ENCODE measurements around the gene PIAS2. TPM values are rescaled to one million over a fixed set of nuclear protein-coding genes. Genes with fewer than 3 reads are reported as not detected.

Gene PIAS2
- total and polyA plus RNA-seq, 10 donors, result 4.0 to 58.4 (median 38.3) TPM

DNA sequence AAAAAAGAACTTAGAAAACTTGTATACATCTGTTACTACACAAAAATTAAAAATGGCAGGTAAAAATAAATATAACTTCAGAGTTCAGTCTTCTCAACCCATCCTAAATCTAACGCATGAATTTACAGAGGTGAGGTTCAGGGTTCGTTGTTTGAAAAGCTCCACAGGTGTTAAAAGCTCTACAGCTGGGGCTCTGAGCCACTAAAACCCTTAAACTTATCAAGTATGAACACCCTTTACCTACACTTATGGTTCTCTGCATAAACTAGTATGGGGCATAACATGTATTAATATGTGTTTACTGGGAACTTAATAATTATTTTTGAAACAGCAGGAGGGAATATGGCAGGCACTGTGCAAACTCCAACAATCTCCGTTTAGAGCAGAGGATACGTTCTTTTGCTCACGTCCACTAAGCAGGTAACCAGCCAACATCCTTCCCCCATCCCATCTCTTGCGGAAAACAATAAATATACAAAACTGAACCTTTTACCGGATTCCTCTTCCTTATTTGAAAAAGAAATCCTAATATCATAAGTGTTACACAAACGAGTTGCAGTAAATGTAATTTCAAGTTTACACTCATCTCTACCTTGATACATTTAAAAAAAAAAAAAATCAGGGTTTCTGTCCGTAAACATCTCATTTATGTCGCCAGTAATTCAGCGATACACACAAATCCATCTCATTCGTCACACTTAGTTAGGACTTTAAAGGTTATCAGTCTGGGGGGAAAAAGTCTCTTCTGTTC is 1.3 kb downstream of the PIAS2 start:
- Histone ChIP-seq H3K27me3 (replicated peaks in 1 of 7) (no peaks in the 10 kb centered on the region), H3K4me3 (peak overlapping the region in 7 of 8 donors; percentile 56 to 90 (median 68)), H3K36me3 (no peaks in the 10 kb centered on the region), H3K4me1 (peaks cover 9 to 44% (median 27%) of the 10 kb centered on the region in 6 donors), H3K27ac (peak overlapping the region in 6 of 8 donors; percentile 89 to 92 (median 90)), H3K9me3 (no peaks in the 10 kb centered on the region)
- intact Hi-C loops (cut with DNase I; ENCODE audit: low total_unique reads), result no loop called here
- TF ChIP-seq POLR2AphosphoS5 (IDR thresholded peaks at IDR 0.05) (no peak), POLR2A (IDR thresholded peaks at IDR 0.05) (no peak)
- TF ChIP-seq, protein P1, sequence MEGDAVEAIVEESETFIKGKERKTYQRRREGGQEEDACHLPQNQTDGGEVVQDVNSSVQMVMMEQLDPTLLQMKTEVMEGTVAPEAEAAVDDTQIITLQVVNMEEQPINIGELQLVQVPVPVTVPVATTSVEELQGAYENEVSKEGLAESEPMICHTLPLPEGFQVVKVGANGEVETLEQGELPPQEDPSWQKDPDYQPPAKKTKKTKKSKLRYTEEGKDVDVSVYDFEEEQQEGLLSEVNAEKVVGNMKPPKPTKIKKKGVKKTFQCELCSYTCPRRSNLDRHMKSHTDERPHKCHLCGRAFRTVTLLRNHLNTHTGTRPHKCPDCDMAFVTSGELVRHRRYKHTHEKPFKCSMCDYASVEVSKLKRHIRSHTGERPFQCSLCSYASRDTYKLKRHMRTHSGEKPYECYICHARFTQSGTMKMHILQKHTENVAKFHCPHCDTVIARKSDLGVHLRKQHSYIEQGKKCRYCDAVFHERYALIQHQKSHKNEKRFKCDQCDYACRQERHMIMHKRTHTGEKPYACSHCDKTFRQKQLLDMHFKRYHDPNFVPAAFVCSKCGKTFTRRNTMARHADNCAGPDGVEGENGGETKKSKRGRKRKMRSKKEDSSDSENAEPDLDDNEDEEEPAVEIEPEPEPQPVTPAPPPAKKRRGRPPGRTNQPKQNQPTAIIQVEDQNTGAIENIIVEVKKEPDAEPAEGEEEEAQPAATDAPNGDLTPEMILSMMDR (IDR thresholded peaks at IDR 0.05 in 8 of 11, conservative IDR thresholded peaks at IDR 0.05 in 3 of 11), result no peak
- WGBS, 5 donors, result 50 to 64% (median 51%) methylated on average over 12 of the region's 12 CpGs
- DNase-seq, result no peak

- TF ChIP-seq POLR2A (IDR thresholded peaks at IDR 0.05) (no peak), POLR2AphosphoS5 (IDR thresholded peaks at IDR 0.05) (no peak)
- 92 to 96% (median 94%) methylated on average over 3 of the region's 3 CpGs for WGBS, 5 donors
- H3K4me1 ChIP-seq, result peaks cover 5 to 23% (median 12%) of the 10 kb centered on the region in 6 donors
- no peak overlapping the region for H3K4me3 ChIP-seq
- peaks cover 0 to 6% (median 3%) of the 10 kb centered on the region in 8 donors for H3K9me3 ChIP-seq
- H3K27me3 ChIP-seq (replicated peaks in 1 of 7), result no peaks in the 10 kb centered on the region
- no peak overlapping the region for H3K27ac ChIP-seq
- intact Hi-C loops (cut with DNase I; ENCODE audit: low total_unique reads), result no loop called here
- no peaks in the 10 kb centered on the region for H3K36me3 ChIP-seq
- no peak for DNase-seq
Measured at GRCh38 chr18:46910856-46911255, 6.5 kb downstream of the PIAS2 start.

DNA sequence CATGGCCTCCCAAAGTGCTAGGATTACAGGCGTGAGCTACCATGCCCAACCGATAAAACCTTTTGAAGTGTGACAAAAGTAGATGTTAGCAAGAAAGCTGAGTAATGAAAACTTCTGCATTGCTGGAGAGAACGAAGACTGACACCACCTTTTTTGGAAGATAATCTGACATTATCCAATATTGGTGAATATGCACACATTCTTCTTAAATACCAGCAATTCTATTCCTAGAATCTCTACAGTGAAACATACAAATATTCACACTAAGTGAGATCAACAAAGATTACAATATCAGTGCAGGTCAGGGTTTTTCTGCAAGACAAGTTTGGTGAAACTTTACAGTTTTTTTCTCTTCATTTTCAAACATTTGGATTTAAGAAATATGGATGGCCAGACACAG is 7.8 kb downstream of the PIAS2 start:
- peaks cover 0 to 9% (median 0%) of the 10 kb centered on the region in 6 donors for H3K4me1 ChIP-seq
- DNase-seq, result no peak
- no peak overlapping the region for H3K4me3 ChIP-seq
- H3K27ac ChIP-seq, result no peak overlapping the region
- no peaks in the 10 kb centered on the region for H3K36me3 ChIP-seq
- intact Hi-C loops (cut with DNase I; ENCODE audit: low total_unique reads), result loop anchor here (10.0 kb wide), 1 partner anchor 975 kb away; no protein-coding TSS in a partner anchor
- peaks cover 0 to 12% (median 3%) of the 10 kb centered on the region in 8 donors for H3K9me3 ChIP-seq
- no peaks in the 10 kb centered on the region for H3K27me3 ChIP-seq (replicated peaks in 1 of 7)
- whole genome bisulfite sequencing, 5 donors, result 91 to 98% (median 95%) methylated on average over 3 of the region's 3 CpGs
- no peak for TF ChIP-seq POLR2A (IDR thresholded peaks at IDR 0.05)
- no peak for TF ChIP-seq POLR2AphosphoS5 (IDR thresholded peaks at IDR 0.05)
- TF ChIP-seq, protein P1 (IDR thresholded peaks at IDR 0.05 in 8 of 11, conservative IDR thresholded peaks at IDR 0.05 in 3 of 11), result no peak

DNA sequence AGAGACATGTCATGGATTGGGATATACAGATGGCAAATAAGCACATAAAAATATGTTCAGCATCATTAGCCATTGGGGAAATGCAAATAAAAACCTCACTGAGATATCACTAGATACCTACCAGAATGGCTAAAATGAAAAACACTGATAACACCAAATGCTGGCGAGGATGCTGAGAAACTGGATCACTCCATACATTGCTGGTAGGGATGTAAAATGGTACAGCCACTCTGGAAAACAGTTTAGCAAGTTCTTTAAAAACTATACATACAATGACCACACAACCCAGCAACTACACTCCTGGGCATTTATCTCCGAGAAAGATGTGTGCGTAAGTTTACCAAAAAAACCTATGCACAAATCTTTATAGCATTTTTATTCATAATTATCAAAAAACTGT is 13.9 kb downstream of the PIAS2 start:
- no peak for DNase-seq
- intact Hi-C loops (cut with DNase I; ENCODE audit: low total_unique reads), result loop anchor here (10.0 kb wide), 1 partner anchor 981 kb away; no protein-coding TSS in a partner anchor
- no peak overlapping the region for H3K27ac ChIP-seq
- peaks cover 0 to 12% (median 3%) of the 10 kb centered on the region in 8 donors for H3K9me3 ChIP-seq
- peaks cover 0 to 3% (median 0%) of the 10 kb centered on the region in 6 donors for H3K4me1 ChIP-seq
- 93 to 100% (median 97%) methylated on average over 3 of the region's 3 CpGs for WGBS, 5 donors
- H3K4me3 ChIP-seq, result no peak overlapping the region
- TF ChIP-seq, protein P1 (IDR thresholded peaks at IDR 0.05 in 8 of 11, conservative IDR thresholded peaks at IDR 0.05 in 3 of 11), result no peak
- TF ChIP-seq POLR2AphosphoS5 (IDR thresholded peaks at IDR 0.05) (no peak), POLR2A (IDR thresholded peaks at IDR 0.05) (no peak)
- H3K36me3 ChIP-seq, result peaks cover 0 to 23% (median 0%) of the 10 kb centered on the region in 6 donors
- H3K27me3 ChIP-seq (replicated peaks in 1 of 7), result no peaks in the 10 kb centered on the region
